Stimulated activated memory B cell treated with anti-CD40 and anti-IgM and Interleukin-4, amounts not matched to agents 10 μg/mL and 1 μg/mL and 100 μg/mL, for 72 hours (primary cell): ENCODE measurements around the gene SESN1.

Source experiments
- ATAC-seq: fragments of 150-1000 bp; cut with Tn5 transposase; 2 replicates; pipeline ENCODE4 v1.10.0; 2021
- H3K27ac Mint-ChIP-seq: one replicate; pipeline ENCODE4 v1.8.0; 2022; ENCODE audit warnings: mild to moderate bottlenecking, mixed read lengths
- H3K27me3 Mint-ChIP-seq: one replicate; pipeline ENCODE4 v1.8.0; 2022; ENCODE audit warnings: mixed read lengths
- H3K36me3 Mint-ChIP-seq: one replicate; pipeline ENCODE4 v1.8.0; 2022; ENCODE audit warnings: mixed read lengths
- H3K4me1 Mint-ChIP-seq: one replicate; pipeline ENCODE4 v1.8.0; 2022; ENCODE audit warnings: mixed read lengths
- H3K4me3 Mint-ChIP-seq: one replicate; pipeline ENCODE4 v1.8.0; 2022; ENCODE audit warnings: mild to moderate bottlenecking, moderate library complexity, mixed read lengths
- H3K9me3 Mint-ChIP-seq: one replicate; pipeline ENCODE4 v1.8.0; 2022; ENCODE audit warnings: mixed read lengths

Gene SESN1

GRCh38 chr6:109036574-109037294 is 57.9 kb downstream of the SESN1 start:
- peaks cover 21% of the 10 kb centered on the region for H3K4me1 Mint-ChIP-seq
- H3K27ac Mint-ChIP-seq = no peak overlapping the region
- H3K4me3 Mint-ChIP-seq = no peak overlapping the region
- no peaks in the 10 kb centered on the region for H3K9me3 Mint-ChIP-seq
- H3K27me3 Mint-ChIP-seq = no peaks in the 10 kb centered on the region
- no peak for ATAC-seq
- H3K36me3 Mint-ChIP-seq = no peaks in the 10 kb centered on the region

GRCh38 chr6:109034526-109034925 is 60.1 kb downstream of the SESN1 start:
- H3K4me3 Mint-ChIP-seq = no peak overlapping the region

GRCh38 chr6:109033655-109034054 is 61.0 kb downstream of the SESN1 start:
- Mint-ChIP-seq H3K27me3 (no peaks in the 10 kb centered on the region), H3K27ac (no peak overlapping the region), H3K4me1 (peaks cover 8% of the 10 kb centered on the region), H3K36me3 (no peaks in the 10 kb centered on the region), H3K9me3 (no peaks in the 10 kb centered on the region), H3K4me3 (no peak overlapping the region)
- no peak for ATAC-seq

More at GRCh38 chr6:109034526-109034925, 60.1 kb downstream of the SESN1 start:
- no peak for ATAC-seq
- H3K4me1 Mint-ChIP-seq = peaks cover 16% of the 10 kb centered on the region
- no peaks in the 10 kb centered on the region for H3K36me3 Mint-ChIP-seq
- H3K27ac Mint-ChIP-seq = no peak overlapping the region
- no peaks in the 10 kb centered on the region for H3K9me3 Mint-ChIP-seq
- no peaks in the 10 kb centered on the region for H3K27me3 Mint-ChIP-seq

- H3K27me3 Mint-ChIP-seq = no peaks in the 10 kb centered on the region
- H3K4me3 Mint-ChIP-seq = no peak overlapping the region
- no peaks in the 10 kb centered on the region for H3K9me3 Mint-ChIP-seq
- no peak for ATAC-seq
- H3K36me3 Mint-ChIP-seq = no peaks in the 10 kb centered on the region
- no peaks in the 10 kb centered on the region for H3K4me1 Mint-ChIP-seq
- H3K27ac Mint-ChIP-seq = no peak overlapping the region
Measured at GRCh38 chr6:109031416-109031815, 63.2 kb downstream of the SESN1 start.

- Mint-ChIP-seq H3K27ac (no peak overlapping the region), H3K27me3 (no peaks in the 10 kb centered on the region), H3K9me3 (peaks cover 3% of the 10 kb centered on the region), H3K4me1 (peaks cover 9% of the 10 kb centered on the region), H3K36me3 (no peaks in the 10 kb centered on the region), H3K4me3 (no peak overlapping the region)
- no peak for ATAC-seq
Measured at GRCh38 chr6:109029313-109029712, 65.3 kb downstream of the SESN1 start.

GRCh38 chr6:109028439-109028838 is 66.2 kb downstream of the SESN1 start:
- Mint-ChIP-seq H3K36me3 (no peaks in the 10 kb centered on the region), H3K27ac (no peak overlapping the region), H3K9me3 (peaks cover 3% of the 10 kb centered on the region), H3K4me3 (no peak overlapping the region), H3K4me1 (peaks cover 11% of the 10 kb centered on the region), H3K27me3 (no peaks in the 10 kb centered on the region)
- ATAC-seq = no peak

GRCh38 chr6:109027964-109028363 is 66.7 kb downstream of the SESN1 start:
- H3K27ac Mint-ChIP-seq = no peak overlapping the region
- H3K4me1 Mint-ChIP-seq = peaks cover 16% of the 10 kb centered on the region
- no peaks in the 10 kb centered on the region for H3K36me3 Mint-ChIP-seq
- H3K4me3 Mint-ChIP-seq = no peak overlapping the region
- H3K9me3 Mint-ChIP-seq = peaks cover 3% of the 10 kb centered on the region
- H3K27me3 Mint-ChIP-seq = no peaks in the 10 kb centered on the region
- ATAC-seq = no peak

- Mint-ChIP-seq H3K27ac (no peak overlapping the region), H3K36me3 (no peaks in the 10 kb centered on the region), H3K4me3 (no peak overlapping the region), H3K9me3 (peaks cover 3% of the 10 kb centered on the region), H3K4me1 (peaks cover 20% of the 10 kb centered on the region), H3K27me3 (no peaks in the 10 kb centered on the region)
- ATAC-seq = no peak
Measured at GRCh38 chr6:109025639-109026038, 69.0 kb downstream of the SESN1 start.

- no peaks in the 10 kb centered on the region for H3K36me3 Mint-ChIP-seq
- H3K9me3 Mint-ChIP-seq = peaks cover 3% of the 10 kb centered on the region
- no peaks in the 10 kb centered on the region for H3K27me3 Mint-ChIP-seq
- H3K27ac Mint-ChIP-seq = no peak overlapping the region
- H3K4me3 Mint-ChIP-seq = no peak overlapping the region
- ATAC-seq = no peak
- H3K4me1 Mint-ChIP-seq = peaks cover 20% of the 10 kb centered on the region
Measured at GRCh38 chr6:109024784-109025183, 69.9 kb downstream of the SESN1 start.

- Mint-ChIP-seq H3K4me1 (peaks cover 20% of the 10 kb centered on the region), H3K27me3 (no peaks in the 10 kb centered on the region), H3K4me3 (no peak overlapping the region), H3K27ac (no peak overlapping the region), H3K36me3 (no peaks in the 10 kb centered on the region), H3K9me3 (peaks cover 3% of the 10 kb centered on the region)
- ATAC-seq = no peak
Measured at GRCh38 chr6:109024368-109024767, 70.3 kb downstream of the SESN1 start.

- Mint-ChIP-seq H3K27ac (no peak overlapping the region), H3K4me1 (peaks cover 24% of the 10 kb centered on the region), H3K9me3 (peaks cover 3% of the 10 kb centered on the region), H3K27me3 (no peaks in the 10 kb centered on the region), H3K36me3 (no peaks in the 10 kb centered on the region), H3K4me3 (no peak overlapping the region)
- no peak for ATAC-seq
Measured at GRCh38 chr6:109023356-109023925, 71.2 kb downstream of the SESN1 start.

- Mint-ChIP-seq H3K27me3 (no peaks in the 10 kb centered on the region), H3K4me1 (peaks cover 24% of the 10 kb centered on the region), H3K27ac (no peak overlapping the region), H3K4me3 (no peak overlapping the region), H3K36me3 (no peaks in the 10 kb centered on the region), H3K9me3 (peaks cover 3% of the 10 kb centered on the region)
- ATAC-seq = no peak
Measured at GRCh38 chr6:109021870-109022269, 72.8 kb downstream of the SESN1 start.

- Mint-ChIP-seq H3K9me3 (no peaks in the 10 kb centered on the region), H3K27ac (no peak overlapping the region), H3K36me3 (no peaks in the 10 kb centered on the region), H3K27me3 (no peaks in the 10 kb centered on the region), H3K4me1 (peaks cover 25% of the 10 kb centered on the region), H3K4me3 (no peak overlapping the region)
- no peak for ATAC-seq
Measured at GRCh38 chr6:109019911-109020310, 74.7 kb downstream of the SESN1 start.

- no peak for ATAC-seq
- H3K4me3 Mint-ChIP-seq = no peak overlapping the region
- peaks cover 42% of the 10 kb centered on the region for H3K4me1 Mint-ChIP-seq
- peak overlapping the region; percentile 47 for H3K27ac Mint-ChIP-seq
- H3K9me3 Mint-ChIP-seq = no peaks in the 10 kb centered on the region
- H3K36me3 Mint-ChIP-seq = no peaks in the 10 kb centered on the region
- no peaks in the 10 kb centered on the region for H3K27me3 Mint-ChIP-seq
Measured at GRCh38 chr6:109015176-109015575, 79.5 kb downstream of the SESN1 start.

- Mint-ChIP-seq H3K9me3 (no peaks in the 10 kb centered on the region), H3K4me1 (peaks cover 46% of the 10 kb centered on the region), H3K4me3 (no peak overlapping the region), H3K27me3 (no peaks in the 10 kb centered on the region), H3K36me3 (no peaks in the 10 kb centered on the region), H3K27ac (peak overlapping the region; percentile 47)
- no peak for ATAC-seq
Measured at GRCh38 chr6:109014606-109015005, 80.0 kb downstream of the SESN1 start.

GRCh38 chr6:109013656-109014305 is 80.9 kb downstream of the SESN1 start:
- H3K36me3 Mint-ChIP-seq = no peaks in the 10 kb centered on the region
- no peaks in the 10 kb centered on the region for H3K27me3 Mint-ChIP-seq
- peaks cover 42% of the 10 kb centered on the region for H3K4me1 Mint-ChIP-seq
- no peak overlapping the region for H3K4me3 Mint-ChIP-seq
- H3K9me3 Mint-ChIP-seq = no peaks in the 10 kb centered on the region
- no peak for ATAC-seq
- H3K27ac Mint-ChIP-seq = peak overlapping the region; percentile 47
